OCI-LY7 (cell line): ENCODE results near the gene ATP2A2. TPM values are rescaled to one million over a fixed set of nuclear protein-coding genes. Genes with fewer than 3 reads are reported as not detected.

Experiments used
- BruUV-seq: library from RNA; stranded (reverse); fragments of 400-500 nt; replicated peaks from 2 replicates; lab custom pipeline; 2021; lab: Mats Ljungman, UMichigan
- CTCF ChIA-PET: fragments of 300-600 bp; sonication (Branson Sonifier 250); formaldehyde crosslinking; loops from one replicate; lab custom pipeline; 2022; ENCODE audit warnings: antibody characterized with exemption; ENCODE audit not compliant: unreplicated experiment; lab: Charles Lee
- POLR2A ChIA-PET: fragments of 300-600 bp; sonication (Branson Sonifier 250); formaldehyde crosslinking; loops from one replicate; lab custom pipeline; 2022; ENCODE audit warnings: antibody characterized with exemption; lab: Charles Lee
- DNase-seq: peaks from one replicate; pipeline ENCODE4 v3.0.0-alpha.2; 2015; ENCODE audit warnings: low spot score
- H2AFZ ChIP-seq: fragments of 200-600 bp; sonication (generic), shearing (Covaris generic); 2 replicates; pipeline ENCODE4 v1.6.1; 2014; ENCODE audit warnings: mild to moderate bottlenecking, antibody characterized with exemption, low read length, moderate library complexity
- H3K27ac ChIP-seq: fragments of 200-600 bp; sonication (generic); 2 replicates; pipeline ENCODE4 v1.5.1; 2014; ENCODE audit warnings: mixed run types, low read depth, mild to moderate bottlenecking, moderate library complexity, low read length, inconsistent platforms; ENCODE audit not compliant: poor library complexity, severe bottlenecking
- H3K36me3 ChIP-seq: fragments of 200-600 bp; sonication (generic); 2 replicates; pipeline ENCODE4 v1.6.1; 2014; ENCODE audit warnings: mild to moderate bottlenecking, antibody characterized with exemption, low read length, moderate library complexity, mixed read lengths; ENCODE audit not compliant: insufficient read depth
- H3K4me1 ChIP-seq: fragments of 200-600 bp; sonication (generic); 2 replicates; pipeline ENCODE4 v1.5.1; 2014; ENCODE audit warnings: mild to moderate bottlenecking, low read length; ENCODE audit not compliant: insufficient read depth, poor library complexity, severe bottlenecking
- H3K4me2 ChIP-seq: fragments of 200-600 bp; sonication (generic); 2 replicates; pipeline ENCODE4 v1.6.1; 2014; ENCODE audit warnings: mild to moderate bottlenecking, low read length
- H3K4me3 ChIP-seq: fragments of 200-600 bp; sonication (generic); 2 replicates; pipeline ENCODE4 v1.5.1; 2014; ENCODE audit warnings: mild to moderate bottlenecking, low read depth, low read length; ENCODE audit not compliant: poor library complexity, severe bottlenecking
- H3K79me2 ChIP-seq: fragments of 200-600 bp; sonication (generic); 2 replicates; pipeline ENCODE4 v1.6.1; 2016; ENCODE audit warnings: low read depth, mild to moderate bottlenecking, low read length, moderate library complexity, mixed read lengths; ENCODE audit not compliant: insufficient read depth
- H3K9me2 ChIP-seq: fragments of 200-600 bp; sonication (generic); 2 replicates; pipeline ENCODE4 v1.6.1; 2016; ENCODE audit warnings: mild to moderate bottlenecking, low read length, mixed read lengths; ENCODE audit not compliant: insufficient read depth
- H3K9me3 ChIP-seq: fragments of 200-600 bp; sonication (generic); 2 replicates; pipeline ENCODE4 v1.6.1; 2014; ENCODE audit warnings: mild to moderate bottlenecking, mixed run types, low read length, mixed read lengths
- H4K20me1 ChIP-seq: fragments of 200-600 bp; sonication (generic); 2 replicates; pipeline ENCODE4 v1.6.1; 2014; ENCODE audit warnings: mild to moderate bottlenecking, antibody characterized with exemption, low read length, moderate library complexity, mixed read lengths; ENCODE audit not compliant: insufficient read depth
- EZH2phosphoT487 ChIP-seq: fragments of 200-600 bp; sonication (generic); IDR thresholded peaks from 2 replicates; pipeline ENCODE4 v1.6.1; 2018; ENCODE audit warnings: low read depth, borderline replicate concordance, mild to moderate bottlenecking, mixed run types, antibody characterized with exemption, low read length, moderate library complexity, mixed read lengths
- intact Hi-C: fragments of 100-400 bp; cut with micrococcal nuclease; formaldehyde crosslinking; loops from one replicate; pipeline ENCODE4 v1.10.0; 2022; ENCODE audit not compliant: unreplicated experiment
- total RNA-seq, 2 experiments: library from RNA; depleted of rRNA in 1 of 2; stranded (reverse); fragments of >200 nt in 1 of 2; shearing (Covaris generic) in 1 of 2; gene quantifications; 2 replicates each; pipeline ENCODE4 v1.2.3, GENCODE V29; 2014 to 2022
- TF ChIP-seq, protein P1 (sequence below): fragments of 200-600 bp; sonication (generic); conservative IDR thresholded peaks from 2 replicates; pipeline ENCODE4 v1.5.1; 2014; ENCODE audit warnings: mild to moderate bottlenecking, antibody characterized with exemption, low read length, moderate library complexity, mixed read lengths

ATP2A2 gene
- total RNA-seq, 2 experiments from 2014 or later = 93.5 to 178 TPM

DNA sequence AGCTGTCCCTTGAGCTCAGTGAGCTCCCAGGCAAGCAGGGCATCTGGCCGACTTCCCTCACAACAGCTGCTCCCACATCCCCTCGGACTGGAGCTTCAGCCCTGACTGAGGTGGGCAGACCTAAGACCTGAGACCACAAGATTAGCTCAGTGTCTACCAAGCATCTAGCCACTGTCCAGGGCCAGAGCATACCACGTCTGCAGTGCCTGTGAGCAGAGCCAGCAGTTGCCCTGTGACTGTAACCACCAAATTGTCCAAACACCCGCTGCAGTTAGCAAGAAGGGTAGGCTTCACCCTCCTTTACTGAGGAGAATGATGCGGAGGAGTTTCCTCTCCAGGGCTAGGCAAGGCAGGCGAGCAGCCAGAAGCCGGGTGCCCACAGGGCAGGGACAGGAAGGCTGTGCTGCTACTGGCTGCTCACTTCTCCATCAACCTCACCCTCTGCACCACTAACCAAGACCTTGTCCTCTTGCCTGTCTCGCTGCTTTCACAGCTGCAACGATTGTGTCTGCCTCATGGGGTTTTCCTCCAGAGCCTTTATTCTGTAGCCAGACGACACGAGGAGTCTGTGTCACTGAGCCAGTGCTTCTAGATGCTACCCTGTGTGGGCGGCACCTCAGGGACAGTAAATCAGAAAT lies 68.6 kb downstream of the ATP2A2 start:
- no peak overlapping the region for H3K4me3 ChIP-seq
- H3K27ac ChIP-seq = no peak overlapping the region
- no peaks in the 10 kb centered on the region for H4K20me1 ChIP-seq
- POLR2A ChIA-PET = interaction anchor here (0.6 to 0.7 kb wide), 2 partner anchors 62 to 339 kb away, joined by 3 to 4 read pairs; no protein-coding TSS in a partner anchor
- H3K9me3 ChIP-seq = no peaks in the 10 kb centered on the region
- TF ChIP-seq, protein P1, sequence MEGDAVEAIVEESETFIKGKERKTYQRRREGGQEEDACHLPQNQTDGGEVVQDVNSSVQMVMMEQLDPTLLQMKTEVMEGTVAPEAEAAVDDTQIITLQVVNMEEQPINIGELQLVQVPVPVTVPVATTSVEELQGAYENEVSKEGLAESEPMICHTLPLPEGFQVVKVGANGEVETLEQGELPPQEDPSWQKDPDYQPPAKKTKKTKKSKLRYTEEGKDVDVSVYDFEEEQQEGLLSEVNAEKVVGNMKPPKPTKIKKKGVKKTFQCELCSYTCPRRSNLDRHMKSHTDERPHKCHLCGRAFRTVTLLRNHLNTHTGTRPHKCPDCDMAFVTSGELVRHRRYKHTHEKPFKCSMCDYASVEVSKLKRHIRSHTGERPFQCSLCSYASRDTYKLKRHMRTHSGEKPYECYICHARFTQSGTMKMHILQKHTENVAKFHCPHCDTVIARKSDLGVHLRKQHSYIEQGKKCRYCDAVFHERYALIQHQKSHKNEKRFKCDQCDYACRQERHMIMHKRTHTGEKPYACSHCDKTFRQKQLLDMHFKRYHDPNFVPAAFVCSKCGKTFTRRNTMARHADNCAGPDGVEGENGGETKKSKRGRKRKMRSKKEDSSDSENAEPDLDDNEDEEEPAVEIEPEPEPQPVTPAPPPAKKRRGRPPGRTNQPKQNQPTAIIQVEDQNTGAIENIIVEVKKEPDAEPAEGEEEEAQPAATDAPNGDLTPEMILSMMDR = no peak
- TF ChIP-seq EZH2phosphoT487 = no peak
- H3K79me2 ChIP-seq = no peaks in the 10 kb centered on the region
- H3K9me2 ChIP-seq = no peaks in the 10 kb centered on the region
- H3K36me3 ChIP-seq = peaks cover 67% of the 10 kb centered on the region
- no peaks in the 10 kb centered on the region for H3K4me1 ChIP-seq
- CTCF ChIA-PET = no interaction called here
- no peak for DNase-seq
- no peak overlapping the region for H2AFZ ChIP-seq
- no peak overlapping the region for H3K4me2 ChIP-seq
- no TSS peak for BruUV-seq
- intact Hi-C loops = loop anchor here (5.0 kb wide), 1 partner anchor 247 kb away; no protein-coding TSS in a partner anchor

DNA sequence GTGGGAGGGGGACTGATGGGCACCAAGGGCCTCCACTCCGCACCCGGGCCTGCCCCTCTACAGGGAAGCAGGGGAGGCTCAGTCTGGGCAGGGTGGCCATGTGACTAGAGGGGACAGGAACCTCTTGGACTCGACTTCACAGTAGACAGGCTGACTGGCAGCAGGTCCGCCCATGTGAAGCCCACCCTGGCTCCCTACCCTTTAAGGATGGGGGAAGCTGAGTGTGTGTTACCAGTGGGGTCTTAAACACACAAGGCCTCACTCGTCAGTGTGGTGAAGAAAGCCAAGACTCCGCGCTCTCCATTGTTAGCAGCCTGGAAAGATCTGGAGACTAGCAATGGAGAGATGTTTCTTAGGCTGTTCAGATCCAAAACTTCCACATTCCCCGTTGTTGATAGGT lies 70.1 kb downstream of the ATP2A2 start:
- TF ChIP-seq, protein P1 = no peak
- TF ChIP-seq EZH2phosphoT487 = no peak
- no peaks in the 10 kb centered on the region for H3K4me1 ChIP-seq
- H3K9me3 ChIP-seq = no peaks in the 10 kb centered on the region
- no TSS peak for BruUV-seq
- CTCF ChIA-PET = no interaction called here
- H3K4me3 ChIP-seq = no peak overlapping the region
- intact Hi-C loops = loop anchor here (5.0 kb wide), 1 partner anchor 249 kb away; no protein-coding TSS in a partner anchor
- H4K20me1 ChIP-seq = no peaks in the 10 kb centered on the region
- no peak for DNase-seq
- POLR2A ChIA-PET = interaction anchor here (0.6 to 1.3 kb wide), 3 partner anchors 27 to 475 kb away, joined by 3 to 7 read pairs (median 5); no protein-coding TSS in a partner anchor
- H3K4me2 ChIP-seq = no peak overlapping the region
- H3K9me2 ChIP-seq = no peaks in the 10 kb centered on the region
- no peaks in the 10 kb centered on the region for H3K79me2 ChIP-seq
- no peak overlapping the region for H2AFZ ChIP-seq
- H3K27ac ChIP-seq = no peak overlapping the region
- peaks cover 53% of the 10 kb centered on the region for H3K36me3 ChIP-seq

DNA sequence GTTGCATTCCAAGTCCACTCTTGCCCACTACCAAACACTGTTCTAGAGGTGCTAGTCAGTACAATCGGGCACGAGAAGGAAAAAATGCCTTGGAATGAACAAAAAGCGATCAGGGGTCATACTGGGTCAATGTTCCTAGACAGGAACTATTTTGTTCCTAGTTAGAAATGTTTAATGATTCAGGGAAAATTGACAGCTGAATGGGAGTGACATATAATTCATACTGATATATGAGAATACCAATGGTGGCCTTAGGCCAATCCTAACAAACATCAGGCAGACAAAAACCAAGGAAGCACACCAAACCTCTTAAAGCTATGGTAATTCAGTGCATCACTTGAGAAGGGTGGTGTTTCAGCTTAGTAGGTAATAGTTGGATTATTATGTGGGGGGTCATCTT lies 71.4 kb downstream of the ATP2A2 start:
- H4K20me1 ChIP-seq = no peaks in the 10 kb centered on the region
- H3K27ac ChIP-seq = no peak overlapping the region
- DNase-seq = no peak
- H3K36me3 ChIP-seq = peaks cover 40% of the 10 kb centered on the region
- no TSS peak for BruUV-seq
- H3K79me2 ChIP-seq = no peaks in the 10 kb centered on the region
- H3K9me2 ChIP-seq = no peaks in the 10 kb centered on the region
- H3K9me3 ChIP-seq = no peaks in the 10 kb centered on the region
- H3K4me2 ChIP-seq = no peak overlapping the region
- H2AFZ ChIP-seq = no peak overlapping the region
- CTCF ChIA-PET = no interaction called here
- POLR2A ChIA-PET = interaction anchor here (1.0 to 1.3 kb wide), 2 partner anchors 15 to 73 kb away, joined by 3 read pairs; no protein-coding TSS in a partner anchor
- TF ChIP-seq, protein P1 = no peak
- TF ChIP-seq EZH2phosphoT487 = no peak
- no peaks in the 10 kb centered on the region for H3K4me1 ChIP-seq
- no peak overlapping the region for H3K4me3 ChIP-seq
- intact Hi-C loops = loop anchor here (5.0 kb wide), 1 partner anchor 250 kb away; no protein-coding TSS in a partner anchor
